ENCODE data around the gene CENPP.

The CENPP gene

GRCh38 chr9:92664394-92665152 lies 338.8 kb downstream of the CENPP start:
- no peak for DNase-seq

- no peak for DNase-seq
Measured at GRCh38 chr9:92665836-92666235, 340.1 kb downstream of the CENPP start.

GRCh38 chr9:92666236-92666635 lies 340.5 kb downstream of the CENPP start:
- no peak for DNase-seq

GRCh38 chr9:92666912-92667532 lies 341.3 kb downstream of the CENPP start:
- DNase-seq: no peak

- no peak for DNase-seq
Measured at GRCh38 chr9:92668746-92669526, 343.2 kb downstream of the CENPP start.

GRCh38 chr9:92669527-92669889 lies 343.8 kb downstream of the CENPP start:
- DNase-seq: no peak

All from NCI-H2171 treated with DMSO at 0.1 percent for 48 hours (cell line).